Brain pericyte (primary cell): ENCODE measurements around the gene CDC7.
"Not testable (repeated sequence)": the region's sequence is repeated elsewhere in the genome, so short reads cannot be mapped to it uniquely, and the experiment has no call there.

ENCODE experiments used
- DNase-seq: peaks from one replicate; pipeline ENCODE4 v3.0.0-alpha.2; 2012; ENCODE audit warnings: low read depth, low spot score

Gene CDC7

GRCh38 chr1:91510754-91511153 lies 10.1 kb downstream of the CDC7 start:
- DNase-seq = no peak

DNA sequence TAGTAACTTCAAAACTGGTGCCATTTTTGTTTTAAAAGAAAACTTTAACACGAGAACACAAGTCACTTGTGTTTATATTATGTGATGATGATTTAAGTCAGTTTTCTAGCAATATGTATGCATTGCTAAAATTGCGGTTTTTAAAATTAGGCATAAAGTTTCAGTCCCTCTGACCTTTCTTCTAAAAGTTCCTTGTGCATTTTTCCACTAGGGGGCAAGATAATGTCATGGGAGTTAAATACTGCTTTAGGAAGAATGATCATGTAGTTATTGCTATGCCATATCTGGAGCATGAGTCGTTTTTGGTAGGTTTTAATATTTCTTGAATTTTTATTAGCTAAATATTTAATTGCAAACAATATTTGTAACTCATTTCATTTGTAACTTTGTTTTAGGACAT lies 10.7 kb downstream of the CDC7 start:
- no peak for DNase-seq

- DNase-seq = no peak
Observed at GRCh38 chr1:91513160-91513559, 12.5 kb downstream of the CDC7 start.

GRCh38 chr1:91513706-91514105 lies 13.1 kb downstream of the CDC7 start:
- DNase-seq = no peak

- no peak for DNase-seq
Observed at GRCh38 chr1:91515994-91516393, 15.3 kb downstream of the CDC7 start.

- DNase-seq = not testable (repeated sequence)
Observed at GRCh38 chr1:91516605-91517004, 16.0 kb downstream of the CDC7 start.

- DNase-seq = not testable (repeated sequence)
Observed at GRCh38 chr1:91519167-91519566, 18.5 kb downstream of the CDC7 start.

GRCh38 chr1:91520942-91521507 lies 20.4 kb downstream of the CDC7 start:
- DNase-seq = no peak

GRCh38 chr1:91523482-91523881 lies 22.8 kb downstream of the CDC7 start:
- no peak for DNase-seq

DNA sequence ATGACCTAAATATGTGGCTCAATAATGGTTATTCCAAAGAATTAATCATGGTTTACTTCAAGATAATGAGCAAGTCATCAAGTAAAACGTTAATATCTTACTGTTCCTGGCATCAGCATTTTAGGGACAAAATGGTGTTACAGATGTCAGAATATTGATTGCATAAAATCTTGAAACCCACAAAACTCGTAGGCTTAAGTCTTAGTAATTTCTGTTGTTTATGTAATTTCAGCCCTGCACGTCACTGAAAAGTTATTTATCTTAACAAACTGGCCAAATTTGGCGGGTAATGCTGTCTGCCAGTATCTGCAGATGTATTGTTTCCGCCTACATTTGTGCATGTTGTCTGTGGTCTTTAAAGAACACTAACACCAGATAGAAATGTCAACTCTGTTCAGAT lies 25.8 kb downstream of the CDC7 start:
- DNase-seq = no peak

GRCh38 chr1:91527266-91527765 lies 26.7 kb downstream of the CDC7 start:
- DNase-seq = no peak

DNA sequence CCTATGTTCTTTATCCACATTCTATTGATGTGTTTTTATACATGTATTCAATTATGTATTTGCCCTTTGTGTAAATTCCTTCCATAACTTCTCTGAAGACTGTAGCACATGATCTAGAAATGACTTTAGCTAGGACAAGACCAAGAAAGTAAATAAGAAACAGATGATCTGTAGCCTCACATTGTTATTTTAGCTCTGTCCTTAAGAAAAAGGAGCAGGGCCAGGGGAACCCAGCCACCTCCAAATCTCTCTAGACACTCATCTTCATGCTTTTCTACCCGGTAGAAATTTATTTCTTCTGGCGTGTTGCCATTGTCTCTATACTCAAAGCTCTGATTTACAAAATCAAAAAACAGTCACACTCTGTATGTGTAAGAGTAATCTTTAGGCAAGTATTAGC lies 27.1 kb downstream of the CDC7 start:
- no peak for DNase-seq

- DNase-seq = no peak
Observed at GRCh38 chr1:91529856-91530255, 29.2 kb downstream of the CDC7 start.

GRCh38 chr1:91533361-91534024 lies 32.8 kb downstream of the CDC7 start:
- no peak for DNase-seq

DNA sequence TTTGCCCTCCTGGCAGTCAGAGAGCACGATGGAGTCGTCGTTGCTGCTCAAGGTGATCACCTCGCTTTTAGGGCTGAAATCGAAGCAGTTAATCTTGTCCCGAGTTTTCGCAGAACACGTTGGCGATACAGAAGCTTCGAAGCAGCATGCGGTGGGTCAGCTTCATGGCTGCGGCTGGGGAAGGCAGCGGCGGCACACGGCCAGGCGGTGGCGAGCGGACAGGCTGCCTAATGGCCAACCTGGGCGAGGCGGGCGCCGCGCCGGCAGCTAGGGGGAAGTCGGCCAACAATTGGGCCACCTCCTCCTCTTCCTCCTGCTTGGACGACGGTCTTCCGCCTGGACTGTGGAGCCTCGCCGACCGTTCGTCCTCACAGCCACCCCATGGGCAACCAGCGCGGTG lies 34.8 kb downstream of the CDC7 start:
- no peak for DNase-seq

DNA sequence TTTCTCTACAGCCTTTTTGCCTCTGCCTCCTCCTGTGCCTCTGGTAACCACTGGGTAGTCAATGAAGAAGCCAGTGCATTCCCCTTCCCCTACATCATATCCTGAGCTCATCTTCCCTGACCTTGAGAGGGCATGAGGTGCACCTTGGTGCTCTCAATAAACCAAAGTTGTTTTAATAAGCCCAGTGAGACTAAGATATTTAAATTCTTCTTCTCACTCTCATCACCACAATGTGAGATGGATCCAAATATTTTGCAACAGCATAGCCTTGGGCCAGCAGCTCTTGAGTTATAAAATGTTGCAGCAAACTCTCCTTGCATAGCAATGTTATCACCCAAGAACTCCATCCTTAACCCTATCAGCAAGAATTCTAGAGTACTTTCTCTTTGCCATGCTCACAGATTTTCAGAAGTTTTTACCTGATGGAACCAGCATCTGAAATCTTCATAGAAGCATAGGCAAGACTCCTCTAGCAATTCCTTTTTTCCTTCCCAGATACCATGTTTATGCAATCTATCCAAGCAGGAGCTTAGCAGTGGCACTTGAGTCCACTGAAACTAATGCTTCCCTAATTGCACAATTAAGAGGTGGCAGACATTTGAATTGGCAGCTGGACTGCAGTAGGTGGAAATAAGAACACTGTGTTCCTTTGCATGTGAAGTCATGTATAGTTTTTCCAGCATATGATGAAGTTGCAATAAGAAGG lies 36.8 kb downstream of the CDC7 start:
- DNase-seq = no peak

DNA sequence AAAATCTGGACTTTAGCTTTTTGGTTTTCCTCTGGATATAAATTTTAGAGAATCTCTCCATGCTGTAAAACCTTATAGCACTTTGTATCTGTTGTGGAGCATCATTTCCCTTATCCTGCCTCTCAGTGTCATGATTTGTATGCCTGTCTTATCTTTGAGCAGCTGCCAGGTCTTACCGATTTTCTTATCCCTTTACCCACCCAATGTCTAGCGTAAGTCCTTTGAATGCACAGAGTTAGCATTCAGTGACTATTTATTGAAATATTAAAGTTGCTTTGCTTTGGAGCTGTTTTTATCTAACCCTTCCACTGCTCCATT lies 37.3 kb downstream of the CDC7 start:
- DNase-seq = no peak

DNA sequence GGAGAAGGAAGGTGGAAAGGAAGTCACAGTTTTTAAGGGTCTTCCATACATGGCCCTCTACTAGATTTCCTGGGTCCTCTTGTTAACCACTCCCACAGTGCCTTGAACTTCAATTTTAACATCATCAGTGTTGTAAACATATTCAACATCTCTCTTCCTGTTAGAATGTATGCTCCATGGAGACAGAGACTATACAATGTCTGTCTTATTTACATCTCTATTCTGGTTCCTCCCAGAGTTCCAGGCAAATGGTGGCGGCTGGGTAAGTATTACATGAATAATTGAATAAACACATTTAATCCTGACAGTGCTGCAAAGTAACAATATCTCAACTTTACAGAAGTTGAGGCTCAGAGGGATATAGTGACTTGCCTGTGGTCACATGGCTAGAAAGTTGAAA lies 40.3 kb downstream of the CDC7 start:
- DNase-seq = no peak

GRCh38 chr1:91541918-91542533 lies 41.4 kb downstream of the CDC7 start:
- DNase-seq = no peak

DNA sequence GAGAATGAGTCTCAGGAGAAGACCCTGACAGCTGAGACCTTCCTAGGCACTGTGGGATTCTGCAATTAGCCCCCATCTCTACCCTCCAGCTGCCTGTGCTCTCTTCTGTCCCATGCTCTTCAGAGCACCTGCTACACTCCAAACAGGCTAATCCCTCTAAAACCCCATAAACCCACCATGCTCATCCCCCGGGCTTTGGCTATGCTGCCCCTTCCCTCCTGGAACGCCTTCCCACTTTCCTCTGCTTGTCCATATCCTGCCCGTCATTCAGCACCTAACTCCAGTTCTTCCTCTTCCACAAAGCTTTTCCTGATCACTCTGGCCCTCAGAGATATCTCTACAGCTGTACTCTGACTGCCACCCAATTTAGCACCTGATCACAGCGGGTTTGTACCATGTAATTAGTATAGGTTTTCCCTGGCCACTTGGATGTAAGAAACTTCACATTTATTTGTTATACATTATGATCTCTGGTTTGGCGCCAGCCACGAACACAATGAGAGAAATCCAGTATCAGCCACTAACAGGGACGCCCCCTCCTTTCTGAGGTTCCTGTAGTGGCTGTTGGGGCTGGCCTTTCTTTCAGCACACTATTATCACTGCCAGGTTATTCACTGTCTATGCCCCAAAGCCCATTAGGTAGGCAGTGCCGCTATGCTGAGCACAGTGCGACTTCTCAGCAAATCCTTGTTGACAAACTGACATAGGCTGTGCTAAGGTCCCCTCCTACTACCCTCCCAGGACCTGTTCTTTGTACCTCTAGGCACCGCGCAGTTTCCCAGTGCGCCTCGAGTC lies 45.1 kb downstream of the CDC7 start:
- no peak for DNase-seq

- DNase-seq = no peak
Observed at GRCh38 chr1:91546301-91546581, 45.6 kb downstream of the CDC7 start.

- DNase-seq = no peak
Observed at GRCh38 chr1:91546876-91547275, 46.2 kb downstream of the CDC7 start.
